HFFc6 (cell line): Measurements from ENCODE around the gene CFAP20. TPM values are rescaled to one million over a fixed set of nuclear protein-coding genes. Genes with fewer than 3 reads are reported as not detected.

Source experiments
- DNase-seq: peaks from one replicate; pipeline ENCODE4 v3.0.0-alpha.2; 2018
- H3K27ac Mint-ChIP-seq: 2 replicates; pipeline ENCODE4 v1.8.0; 2020; ENCODE audit warnings: mild to moderate bottlenecking, mixed read lengths
- H3K27me3 Mint-ChIP-seq: 2 replicates; pipeline ENCODE4 v1.8.0; 2021; ENCODE audit warnings: mild to moderate bottlenecking, moderate library complexity, mixed read lengths; ENCODE audit not compliant: insufficient read depth
- H3K36me3 Mint-ChIP-seq: 2 replicates; pipeline ENCODE4 v1.8.0; 2021; ENCODE audit warnings: low read depth, mixed read lengths
- H3K4me1 Mint-ChIP-seq: 2 replicates; pipeline ENCODE4 v1.8.0; 2020; ENCODE audit warnings: low read depth, mixed read lengths
- H3K4me3 Mint-ChIP-seq: 2 replicates; pipeline ENCODE4 v1.8.0; 2020; ENCODE audit warnings: mild to moderate bottlenecking, moderate library complexity, mixed read lengths
- H3K9me3 Mint-ChIP-seq: 2 replicates; pipeline ENCODE4 v1.8.0; 2020; ENCODE audit warnings: mild to moderate bottlenecking, mixed read lengths
- CTCF ChIP-seq: fragments of 200-600 bp; sonication (generic); IDR thresholded peaks from 2 replicates; pipeline ENCODE4 v1.5.0; 2021; ENCODE audit warnings: antibody characterized with exemption, mild to moderate bottlenecking
- total RNA-seq, 6 experiments: library from RNA; stranded (reverse); fragmentation: NEBNext Ultra II Directional; extraction: Animal tissue kit (Norgen Biotek cat#: 25700); gene quantifications; 2 replicates in 1 of 6; 3 replicates in 5 of 6; pipeline ENCODE4 v1.2.3, GENCODE V29; 2021

Gene CFAP20
- total RNA-seq, 6 experiments from 2014 or later = 31.6 to 35.9 (median 34.0) TPM

GRCh38 chr16:58107709-58108108 lies 21.5 kb downstream of the CFAP20 start:
- peaks cover under 1% of the 10 kb centered on the region; the same call in 1 of the 2 replicates for H3K36me3 Mint-ChIP-seq
- H3K27me3 Mint-ChIP-seq = peaks cover 4% of the 10 kb centered on the region
- H3K4me1 Mint-ChIP-seq = peaks cover 17% of the 10 kb centered on the region
- TF ChIP-seq CTCF = no peak
- no peak overlapping the region for H3K4me3 Mint-ChIP-seq
- no peak for DNase-seq
- no peaks in the 10 kb centered on the region for H3K9me3 Mint-ChIP-seq
- no peak overlapping the region for H3K27ac Mint-ChIP-seq

GRCh38 chr16:58107228-58107627 lies 22.0 kb downstream of the CFAP20 start:
- H3K27me3 Mint-ChIP-seq = peaks cover 6% of the 10 kb centered on the region
- no peak overlapping the region for H3K27ac Mint-ChIP-seq
- H3K36me3 Mint-ChIP-seq = no peaks in the 10 kb centered on the region
- H3K4me1 Mint-ChIP-seq = peaks cover 17% of the 10 kb centered on the region
- TF ChIP-seq CTCF = peak; percentile 28
- no peak for DNase-seq
- no peaks in the 10 kb centered on the region for H3K9me3 Mint-ChIP-seq
- H3K4me3 Mint-ChIP-seq = no peak overlapping the region

DNA sequence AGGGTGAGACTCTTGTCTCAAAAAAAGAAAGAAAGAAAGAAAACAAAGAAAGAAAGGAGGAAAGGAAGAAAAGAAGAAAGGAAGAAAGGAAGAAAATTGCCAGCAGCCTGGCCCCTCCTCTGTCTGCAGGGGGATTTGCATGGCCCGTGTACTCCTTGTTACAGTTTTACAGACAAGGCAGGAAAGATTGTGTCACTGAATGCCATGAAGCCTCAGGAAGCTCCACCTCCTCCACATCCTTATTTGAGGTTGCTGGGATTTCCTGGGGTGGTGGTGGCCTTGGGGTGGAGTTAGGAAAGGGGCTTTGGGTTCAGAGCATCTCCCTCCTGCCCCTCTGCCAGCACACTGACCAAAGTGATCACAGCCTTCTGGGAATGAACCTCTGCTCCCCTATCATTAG lies 23.6 kb downstream of the CFAP20 start:
- Mint-ChIP-seq H3K27ac (no peak overlapping the region), H3K9me3 (no peaks in the 10 kb centered on the region), H3K36me3 (no peaks in the 10 kb centered on the region), H3K4me3 (no peak overlapping the region), H3K4me1 (peaks cover 10% of the 10 kb centered on the region), H3K27me3 (peaks cover 8% of the 10 kb centered on the region)
- DNase-seq = no peak
- no peak for TF ChIP-seq CTCF

DNA sequence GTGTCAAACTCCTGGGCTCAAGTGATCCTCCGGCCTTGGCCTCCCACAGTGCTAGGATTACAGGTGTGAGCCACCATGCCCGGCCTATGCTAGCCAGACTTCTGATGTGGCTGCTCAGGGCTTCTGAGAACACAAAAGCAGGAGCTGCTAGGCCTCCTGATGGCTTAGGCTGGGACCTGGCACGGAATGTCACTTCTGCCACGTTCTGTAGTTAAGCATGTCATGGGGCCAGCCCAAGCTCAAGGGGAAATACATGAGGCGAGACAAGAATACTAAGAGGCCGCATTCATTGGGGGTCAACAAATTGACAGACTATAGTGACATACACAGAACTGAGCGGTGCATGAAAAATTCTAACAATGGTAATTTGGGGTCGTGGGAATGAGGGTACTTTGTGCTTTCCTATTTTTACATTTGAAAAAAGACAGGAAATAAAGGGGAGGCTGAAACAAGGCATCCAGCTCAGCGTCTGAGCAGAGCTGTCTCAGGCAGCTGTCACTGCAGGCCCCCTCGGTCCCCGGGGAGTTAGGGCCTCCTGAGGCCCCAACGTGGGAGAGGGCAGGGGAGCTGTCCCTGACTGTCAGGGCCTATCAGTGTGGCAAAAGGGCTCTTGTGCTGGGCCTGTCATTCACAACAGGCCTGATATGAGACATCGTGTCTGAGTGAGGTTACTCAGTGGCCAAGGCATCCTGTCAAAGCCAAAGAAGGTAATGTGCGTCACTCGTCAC lies 26.4 kb downstream of the CFAP20 start:
- no peaks in the 10 kb centered on the region for H3K9me3 Mint-ChIP-seq
- no peak for TF ChIP-seq CTCF
- H3K36me3 Mint-ChIP-seq = no peaks in the 10 kb centered on the region
- H3K27me3 Mint-ChIP-seq = peaks cover 14% of the 10 kb centered on the region
- DNase-seq = no peak
- H3K27ac Mint-ChIP-seq = no peak overlapping the region
- no peak overlapping the region for H3K4me3 Mint-ChIP-seq
- H3K4me1 Mint-ChIP-seq = peaks cover 13% of the 10 kb centered on the region

DNA sequence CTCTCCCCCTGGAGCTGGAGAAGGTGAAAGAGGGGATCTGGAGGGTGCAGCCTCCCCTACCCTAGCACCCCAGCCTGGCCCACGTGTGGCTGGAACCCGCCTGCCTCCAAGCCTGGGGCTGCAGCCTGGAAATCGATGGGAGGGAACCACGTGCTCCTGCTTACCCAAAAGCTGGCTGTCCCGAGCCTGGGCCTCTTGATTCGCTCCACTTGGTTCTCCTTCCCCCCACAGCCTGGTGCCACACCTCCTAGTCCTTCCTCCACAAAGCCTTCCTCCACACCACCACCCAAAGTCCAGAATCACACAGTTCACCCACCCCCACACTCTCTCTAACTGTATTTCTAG lies 29.3 kb downstream of the CFAP20 start:
- DNase-seq = no peak
- H3K36me3 Mint-ChIP-seq = no peaks in the 10 kb centered on the region
- H3K27ac Mint-ChIP-seq = no peak overlapping the region
- peaks cover 14% of the 10 kb centered on the region for H3K4me1 Mint-ChIP-seq
- no peak overlapping the region for H3K4me3 Mint-ChIP-seq
- no peak for TF ChIP-seq CTCF
- no peaks in the 10 kb centered on the region for H3K9me3 Mint-ChIP-seq
- peaks cover 13% of the 10 kb centered on the region for H3K27me3 Mint-ChIP-seq
